Mesenchymal stem cell (in vitro differentiated cells and primary cell): ENCODE measurements around the gene CARNS1. TPM values are rescaled to one million over a fixed set of nuclear protein-coding genes. Genes with fewer than 3 reads are reported as not detected.

Source experiments
- DNase-seq: peaks from one replicate; pipeline ENCODE4 v3.0.0-alpha.2; 2013
- H2AFZ ChIP-seq: one replicate; pipeline ENCODE4 v1.6.1; 2013; ENCODE audit warnings: low read depth, mild to moderate bottlenecking, control low read depth, inconsistent platforms, low read length, moderate library complexity
- H2AK5ac ChIP-seq: 2 replicates; pipeline ENCODE4 v1.6.1; 2013; ENCODE audit warnings: low read length, moderate library complexity, mild to moderate bottlenecking, inconsistent platforms; ENCODE audit not compliant: severe bottlenecking
- H2BK120ac ChIP-seq: one replicate; pipeline ENCODE4 v1.6.1; 2013; ENCODE audit warnings: low read depth, mild to moderate bottlenecking, inconsistent platforms, low read length, moderate library complexity
- H2BK12ac ChIP-seq, 2 experiments: one replicate each; pipeline ENCODE4 v1.6.1; 2013; ENCODE audit warnings: inconsistent platforms in 2 of 2, low read length in 2 of 2, mild to moderate bottlenecking in 2 of 2, moderate library complexity in 2 of 2, control low read depth in 1 of 2
- H2BK15ac ChIP-seq: one replicate; pipeline ENCODE4 v1.6.1; 2013; ENCODE audit warnings: mild to moderate bottlenecking, low read depth, inconsistent platforms; ENCODE audit not compliant: poor library complexity, severe bottlenecking
- H2BK5ac ChIP-seq: 2 replicates; pipeline ENCODE4 v1.6.1; 2013; ENCODE audit warnings: low read depth, mild to moderate bottlenecking, low read length, control low read depth, inconsistent platforms; ENCODE audit not compliant: poor library complexity, severe bottlenecking
- H3K14ac ChIP-seq, 2 experiments: one replicate each; pipeline ENCODE4 v1.6.1; 2013; ENCODE audit warnings: inconsistent platforms in 2 of 2, low read length in 2 of 2, control low read depth in 1 of 2, mild to moderate bottlenecking in 1 of 2, moderate library complexity in 1 of 2
- H3K18ac ChIP-seq, 2 experiments: one replicate each; pipeline ENCODE4 v1.6.1; 2013; ENCODE audit warnings: inconsistent platforms in 2 of 2, low read length in 2 of 2, control low read depth in 1 of 2, low read depth in 1 of 2, mild to moderate bottlenecking in 1 of 2
- H3K23ac ChIP-seq, 2 experiments: one replicate each; pipeline ENCODE4 v1.6.1; 2013; ENCODE audit warnings: inconsistent platforms in 2 of 2, low read length in 2 of 2, mild to moderate bottlenecking in 2 of 2, moderate library complexity in 2 of 2, control low read depth in 1 of 2
- H3K27ac ChIP-seq: 2 replicates; pipeline ENCODE4 v1.5.1; 2013; ENCODE audit warnings: mild to moderate bottlenecking, moderate library complexity, low read length, control low read depth, inconsistent platforms; ENCODE audit not compliant: poor library complexity, severe bottlenecking
- H3K27me3 ChIP-seq, 2 experiments: 2 replicates each; pipeline versions ENCODE4 v1.6.1 to v1.7.0; 2013; ENCODE audit warnings: low read length in 2 of 2, mild to moderate bottlenecking in 2 of 2, moderate library complexity in 2 of 2, control low read depth in 1 of 2, inconsistent platforms in 1 of 2; ENCODE audit not compliant: control insufficient read depth in 1 of 2, insufficient read depth in 1 of 2
- H3K36me3 ChIP-seq, 2 experiments: 2 replicates each; pipeline versions ENCODE4 v1.6.1 to v1.7.0; 2013; ENCODE audit warnings: low read length in 2 of 2, control low read depth in 1 of 2, inconsistent platforms in 1 of 2, low read depth in 1 of 2, mild to moderate bottlenecking in 1 of 2; ENCODE audit not compliant: insufficient read depth in 2 of 2, control insufficient read depth in 1 of 2
- H3K4ac ChIP-seq, 2 experiments: one replicate each; pipeline ENCODE4 v1.6.1; 2013; ENCODE audit warnings: inconsistent platforms in 2 of 2, low read length in 2 of 2, mild to moderate bottlenecking in 2 of 2, moderate library complexity in 2 of 2, control low read depth in 1 of 2, low read depth in 1 of 2
- H3K4me1 ChIP-seq: 2 replicates; pipeline ENCODE4 v1.6.1; 2013; ENCODE audit warnings: low read depth, low read length, control low read depth; ENCODE audit not compliant: control insufficient read depth, insufficient read depth
- H3K4me2 ChIP-seq: 2 replicates; pipeline ENCODE4 v1.6.1; 2013; ENCODE audit warnings: low read length, mild to moderate bottlenecking, inconsistent platforms; ENCODE audit not compliant: poor library complexity, severe bottlenecking
- H3K4me3 ChIP-seq, 2 experiments: 2 replicates each; pipeline versions ENCODE4 v1.5.1 to v1.7.0; 2013; ENCODE audit warnings: low read length in 2 of 2, mild to moderate bottlenecking in 2 of 2, control low read depth in 1 of 2, low read depth in 1 of 2; ENCODE audit not compliant: insufficient read depth in 1 of 2
- H3K79me1 ChIP-seq: replicated peaks from 2 replicates; pipeline ENCODE4 v1.6.1; 2013; ENCODE audit warnings: mild to moderate bottlenecking, control low read depth, low read length, inconsistent platforms; ENCODE audit not compliant: poor library complexity, severe bottlenecking
- H3K9ac ChIP-seq: 2 replicates; pipeline ENCODE4 v1.7.0; 2013; ENCODE audit warnings: mild to moderate bottlenecking, low read length, moderate library complexity
- H3K9me3 ChIP-seq: 2 replicates; pipeline ENCODE4 v1.7.0; 2013; ENCODE audit warnings: mild to moderate bottlenecking, low read length; ENCODE audit not compliant: control insufficient read depth
- H4K8ac ChIP-seq: one replicate; pipeline ENCODE4 v1.6.1; 2013; ENCODE audit warnings: inconsistent platforms, mild to moderate bottlenecking, low read length, moderate library complexity
- H4K91ac ChIP-seq: one replicate; pipeline ENCODE4 v1.6.1; 2013; ENCODE audit warnings: mild to moderate bottlenecking, low read length, inconsistent platforms
- WGBS: methylation state at CpG from one replicate; pipeline ENCODE4 v1.1.7; 2013; ENCODE audit warnings: mixed read lengths; 5-methylcytosine and 5-hydroxymethylcytosine counted together
- small RNA-seq: library from polyadenylated mRNA; stranded (forward); fragments of <200 nt; extraction: miRNeasy Mini kit (QIAGEN cat#:217004); gene quantifications from one replicate; pipeline ENCODE3, GENCODE V24; 2013; ENCODE audit warnings: low read depth

CARNS1 gene

DNA sequence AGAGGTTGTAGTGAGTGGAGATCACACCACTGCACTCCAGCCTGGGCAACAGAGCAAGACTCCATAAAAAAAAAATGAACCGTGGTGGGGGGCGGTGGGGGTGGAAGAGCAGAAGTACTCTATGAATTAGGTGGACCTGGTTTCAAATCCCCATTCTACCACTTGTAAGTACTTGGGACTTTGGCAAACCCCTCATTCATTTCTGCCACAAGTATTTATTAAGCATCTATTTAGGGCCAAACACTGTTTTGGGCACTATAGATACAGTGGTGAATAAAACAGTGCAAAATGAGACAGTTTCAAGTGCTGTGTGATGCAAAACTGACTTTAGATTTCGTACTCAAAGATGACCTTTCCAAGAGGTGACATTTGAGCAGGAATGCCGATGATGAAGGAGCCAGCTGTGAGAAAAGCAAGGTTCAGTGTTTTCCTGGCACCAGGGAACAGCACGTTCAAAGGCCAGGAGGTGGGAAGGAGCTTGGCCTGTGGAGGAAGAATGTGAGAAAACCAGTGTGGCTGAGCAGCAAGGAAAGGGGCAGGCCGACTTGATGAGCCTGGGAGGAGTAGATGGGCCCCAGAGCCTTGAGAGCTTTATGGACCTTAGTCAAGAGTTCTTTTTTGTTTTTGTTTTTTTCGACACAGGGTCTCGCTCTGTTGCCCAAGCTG is 55.0 kb downstream of the CARNS1 start:
- Histone ChIP-seq H2BK5ac (no peak overlapping the region), H2BK15ac (no peak overlapping the region), H3K27me3 (no peaks in the 10 kb centered on the region), H3K4me2 (no peak overlapping the region), H3K4ac (no peak overlapping the region), H2AFZ (no peak overlapping the region), H2BK120ac (no peak overlapping the region), H3K4me1 (peaks cover 18% of the 10 kb centered on the region), H3K4me3 (no peak overlapping the region), H2BK12ac (no peak overlapping the region), H3K18ac (no peak overlapping the region), H2AK5ac (no peak overlapping the region), H3K27ac (no peak overlapping the region), H3K23ac (no peak overlapping the region), H4K91ac (no peak overlapping the region), H3K9ac (no peak overlapping the region), H3K9me3 (no peaks in the 10 kb centered on the region), H3K79me1 (peaks cover 14% of the 10 kb centered on the region), H3K14ac (no peak overlapping the region), H4K8ac (peak overlapping the region; percentile 16), H3K36me3 (peaks cover 9 to 13% of the 10 kb centered on the region in 2 experiments)
- no peak for DNase-seq
- 76% methylated on average over 6 of the region's 8 CpGs for WGBS

DNA sequence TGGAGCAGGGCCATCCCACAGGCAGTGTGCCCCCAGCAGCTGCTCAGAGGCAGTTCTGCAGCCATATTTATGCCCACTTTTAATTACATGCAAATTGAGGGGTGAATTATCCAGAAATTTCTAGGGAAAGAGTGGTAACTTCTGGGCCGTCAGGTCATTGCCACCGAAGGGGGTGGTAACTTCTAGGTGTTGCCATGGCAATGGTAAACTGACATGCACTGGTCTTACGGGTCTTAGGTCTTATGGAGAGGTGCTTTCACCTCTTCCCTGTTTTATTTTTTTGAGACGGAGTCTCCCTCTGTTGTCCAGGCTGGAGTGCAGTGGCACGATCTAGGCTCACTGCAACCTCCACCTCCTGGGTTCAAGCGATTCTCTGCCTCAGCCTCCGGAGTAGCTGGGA is 57.4 kb downstream of the CARNS1 start:
- WGBS: 87% methylated on average over 7 of the region's 7 CpGs
- DNase-seq: no peak
- Histone ChIP-seq H2BK15ac (no peak overlapping the region), H3K4me2 (no peak overlapping the region), H3K4me1 (peaks cover 7% of the 10 kb centered on the region), H2BK120ac (no peak overlapping the region), H3K79me1 (peaks cover 4% of the 10 kb centered on the region), H3K4me3 (no peak overlapping the region), H3K9me3 (no peaks in the 10 kb centered on the region), H3K14ac (no peak overlapping the region), H3K27me3 (no peaks in the 10 kb centered on the region), H3K4ac (no peak overlapping the region), H2AK5ac (no peak overlapping the region), H3K9ac (no peak overlapping the region), H3K23ac (no peak overlapping the region), H3K36me3 (no peaks in the 10 kb centered on the region), H3K27ac (no peak overlapping the region), H2AFZ (no peak overlapping the region), H2BK5ac (no peak overlapping the region), H4K8ac (no peak overlapping the region), H2BK12ac (no peak overlapping the region), H4K91ac (no peak overlapping the region), H3K18ac (no peak overlapping the region)

Small RNA genes within 50 kb of the gene (small RNA-seq; reads per million reads assigned to genes)
- not detected for gene RNU6-1238P
